EH (cell line): ENCODE measurements around the gene MED12.

ENCODE experiments used
- DNase-seq: peaks from one replicate; pipeline ENCODE4 v3.0.0-alpha.2; 2015; ENCODE audit warnings: low read depth

MED12 gene

DNA sequence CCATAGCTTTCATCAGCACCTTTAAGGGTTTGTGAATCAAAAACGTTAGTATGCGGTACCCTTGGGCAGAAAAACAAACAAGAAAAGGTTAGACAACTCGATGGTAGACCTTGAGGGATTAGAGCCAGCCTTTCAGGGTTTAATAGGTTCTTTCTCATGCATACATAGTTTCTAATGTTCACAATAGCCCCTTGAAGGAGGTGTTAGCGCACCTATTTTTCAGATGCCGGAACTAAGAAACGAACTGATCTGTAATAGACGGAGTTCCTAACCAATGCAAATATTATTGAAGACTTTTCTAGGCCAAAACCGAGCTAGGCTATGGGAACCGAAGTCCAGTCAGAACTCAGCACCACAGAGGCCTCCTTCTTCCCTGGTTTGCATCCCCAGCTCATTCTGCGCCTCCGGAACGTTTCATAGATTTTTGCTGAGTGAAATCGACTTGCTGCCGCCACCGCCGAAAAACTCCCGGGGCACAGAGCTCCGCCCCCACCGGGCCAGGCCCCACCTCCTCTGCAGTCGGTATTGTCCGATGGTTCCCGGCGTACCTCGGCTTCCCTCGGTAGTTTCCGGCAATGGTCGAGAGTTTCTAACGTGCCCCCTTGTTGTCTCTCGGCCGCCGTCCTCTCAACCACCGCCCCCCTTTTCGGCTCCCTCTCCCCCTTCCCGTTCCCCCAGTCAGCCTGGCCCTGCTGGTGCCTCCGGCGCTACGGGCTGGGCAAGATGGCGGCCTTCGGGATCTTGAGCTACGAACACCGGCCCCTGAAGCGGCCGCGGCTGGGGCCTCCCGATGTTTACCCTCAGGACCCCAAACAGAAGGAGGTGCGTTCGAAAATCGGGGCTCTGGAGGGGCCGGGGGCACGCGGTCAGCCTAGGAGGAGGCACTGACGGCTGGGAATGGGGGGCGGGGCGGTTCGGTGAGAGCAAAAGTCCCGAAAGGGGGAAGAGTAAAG, at the start of gene MED12:
Gene MED12, plus strand, starts transcription at position 565 of the 953 bp plus-strand sequence. Its CDS starts 159 bp downstream, at position 724.
- DNase-seq = peak; percentile 85

GRCh38 chrX:71070531-71070930, 47.9 kb upstream of the MED12 start:
- no peak for DNase-seq

GRCh38 chrX:71081330-71082123, 36.9 kb upstream of the MED12 start:
- DNase-seq = peak; percentile 15

GRCh38 chrX:71082124-71082647, 36.2 kb upstream of the MED12 start:
- no peak for DNase-seq

GRCh38 chrX:71082822-71083221, 35.6 kb upstream of the MED12 start:
- DNase-seq = no peak

DNA sequence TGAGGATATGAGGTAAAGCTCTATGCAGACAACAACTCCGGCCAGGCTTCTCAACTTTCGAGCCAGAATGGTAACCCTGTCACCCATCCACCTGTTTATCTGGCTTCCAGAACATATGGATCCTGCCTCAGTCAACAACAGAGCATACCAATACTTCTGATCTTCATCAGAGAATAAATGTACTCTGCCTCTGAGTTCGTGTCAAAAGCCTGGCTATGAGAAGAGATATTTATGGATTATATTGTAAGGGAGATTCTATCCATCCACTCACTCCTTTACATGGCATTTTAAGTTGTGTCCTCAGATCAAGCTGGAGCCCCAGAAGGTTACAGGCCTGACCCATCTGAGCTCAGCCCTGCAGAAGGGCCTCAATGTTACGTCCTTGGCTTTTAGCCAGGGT, 32.5 kb upstream of the MED12 start:
- DNase-seq = no peak

GRCh38 chrX:71091263-71091662, 27.1 kb upstream of the MED12 start:
- no peak for DNase-seq

DNA sequence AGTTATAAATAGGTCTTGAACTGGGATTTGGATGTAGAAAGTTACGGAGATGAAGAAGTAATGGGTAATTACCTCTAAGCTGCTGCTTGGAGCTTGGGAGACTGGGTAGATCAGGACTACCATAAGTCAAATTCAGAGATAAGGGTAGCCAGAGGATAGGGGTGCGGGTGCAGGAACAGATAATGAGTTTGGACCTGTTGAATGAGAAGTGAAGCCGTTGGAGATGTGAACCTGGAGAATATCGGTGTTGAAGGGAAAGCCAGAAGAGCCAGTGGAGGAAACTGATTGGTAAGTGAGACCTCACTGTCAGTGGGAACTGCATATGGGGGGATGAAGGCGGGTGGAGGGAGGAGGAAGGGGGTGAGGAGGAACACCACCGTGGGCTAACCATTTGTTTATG, 23.4 kb upstream of the MED12 start:
- no peak for DNase-seq

DNA sequence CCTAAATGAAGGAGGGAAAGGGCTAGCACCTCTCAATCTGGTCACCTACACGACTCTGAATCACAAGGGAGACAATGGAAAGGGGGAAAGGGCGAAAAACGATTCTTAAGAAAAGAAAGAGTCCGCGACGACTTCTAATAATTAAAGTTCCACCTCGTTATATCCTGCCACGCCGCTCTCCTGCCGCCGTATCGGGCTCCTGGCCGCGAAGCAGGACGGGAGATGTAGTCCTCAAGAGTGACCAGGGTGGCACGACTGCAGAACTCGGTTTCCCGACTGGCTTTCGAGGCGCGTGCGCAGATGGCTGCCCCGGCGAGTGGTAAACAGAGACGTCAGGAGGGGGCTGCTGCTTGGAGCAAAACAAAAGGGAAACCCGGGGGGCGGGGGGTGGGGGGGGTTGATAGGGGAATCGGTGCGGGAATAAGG, 22.8 kb upstream of the MED12 start, which contains the start of gene FOXO4:
Gene FOXO4, plus strand, starts transcription at position 297 of the 426 bp plus-strand sequence. CDS start 678 bp downstream, outside the sequence.
- peak; percentile 86 for DNase-seq

- DNase-seq = peak; percentile 54
Observed at GRCh38 chrX:71095981-71096759, 22.2 kb upstream of the MED12 start.

DNA sequence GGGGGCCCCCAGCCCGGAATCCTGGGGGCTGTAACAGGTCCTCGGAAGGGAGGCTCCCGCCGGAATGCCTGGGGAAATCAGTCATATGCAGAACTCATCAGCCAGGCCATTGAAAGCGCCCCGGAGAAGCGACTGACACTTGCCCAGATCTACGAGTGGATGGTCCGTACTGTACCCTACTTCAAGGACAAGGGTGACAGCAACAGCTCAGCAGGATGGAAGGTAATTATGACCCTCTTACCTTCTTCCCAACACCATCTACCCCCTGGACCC, 21.7 kb upstream of the MED12 start:
- no peak for DNase-seq

DNA sequence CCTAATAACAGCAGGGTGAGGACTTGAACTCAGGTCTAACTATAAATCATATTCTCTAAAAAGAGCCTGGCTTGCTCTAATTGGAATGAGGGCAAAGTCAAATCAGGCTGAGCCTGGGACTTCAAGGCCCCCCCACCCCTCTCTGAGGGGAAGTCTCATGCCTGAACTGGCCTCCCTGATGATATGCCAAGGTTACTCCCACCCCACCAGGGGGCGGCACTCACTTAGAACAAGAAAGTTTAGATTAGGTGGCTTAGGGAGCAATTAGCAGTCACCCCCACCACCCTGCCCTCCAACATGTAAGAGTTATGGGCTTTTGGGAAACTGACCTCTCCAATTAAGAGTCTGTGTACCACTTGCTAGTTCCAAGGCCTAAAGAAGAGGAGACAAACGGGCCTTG, 20.1 kb upstream of the MED12 start:
- DNase-seq = peak; percentile 56

DNA sequence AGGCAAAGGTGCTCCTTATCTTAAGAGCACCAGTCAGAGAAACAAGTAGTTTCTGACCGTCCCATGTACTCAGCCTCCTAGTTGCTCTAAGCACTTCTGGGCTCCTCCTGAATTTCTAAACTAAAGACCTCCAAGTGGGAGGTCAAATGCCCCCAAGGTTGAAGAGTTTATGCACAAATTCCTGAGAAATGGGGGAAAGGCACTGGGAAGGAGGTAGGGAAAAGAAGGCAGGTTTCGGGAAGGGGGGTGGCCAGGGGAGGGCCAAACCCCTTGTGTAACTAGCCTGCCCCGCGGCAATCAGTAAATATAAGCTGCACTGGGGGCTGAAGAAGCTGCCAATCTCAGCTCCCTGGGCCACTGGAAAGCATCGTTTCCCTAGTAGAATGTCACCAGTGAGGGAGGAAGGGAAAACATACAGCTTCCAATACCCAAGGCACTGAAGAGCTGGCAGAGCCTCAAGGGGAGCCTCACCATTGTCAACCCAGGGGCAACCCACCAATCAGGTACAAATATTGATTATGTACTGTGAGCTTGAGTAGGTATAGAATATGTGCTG, 19.4 kb upstream of the MED12 start:
- no peak for DNase-seq

DNA sequence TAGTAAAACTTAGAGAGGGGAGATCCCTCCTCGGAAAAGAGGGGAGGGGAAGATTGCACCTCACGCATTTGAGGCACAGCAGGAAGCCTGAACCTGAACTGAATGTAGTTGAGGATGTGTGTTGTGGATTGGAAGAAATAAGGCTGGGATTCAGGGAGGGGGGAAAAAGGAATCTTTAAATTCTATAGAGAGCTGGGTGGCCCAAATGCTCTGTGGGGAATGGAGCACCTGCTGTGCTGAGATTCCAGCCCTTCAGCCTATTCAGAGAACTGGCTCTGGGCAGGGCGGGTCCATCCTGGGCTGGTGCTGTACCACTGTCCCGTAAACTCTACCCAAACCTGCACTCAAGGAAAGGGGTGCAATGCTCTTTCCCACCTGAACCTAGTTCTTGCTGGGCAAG, 18.7 kb upstream of the MED12 start:
- DNase-seq = no peak

DNA sequence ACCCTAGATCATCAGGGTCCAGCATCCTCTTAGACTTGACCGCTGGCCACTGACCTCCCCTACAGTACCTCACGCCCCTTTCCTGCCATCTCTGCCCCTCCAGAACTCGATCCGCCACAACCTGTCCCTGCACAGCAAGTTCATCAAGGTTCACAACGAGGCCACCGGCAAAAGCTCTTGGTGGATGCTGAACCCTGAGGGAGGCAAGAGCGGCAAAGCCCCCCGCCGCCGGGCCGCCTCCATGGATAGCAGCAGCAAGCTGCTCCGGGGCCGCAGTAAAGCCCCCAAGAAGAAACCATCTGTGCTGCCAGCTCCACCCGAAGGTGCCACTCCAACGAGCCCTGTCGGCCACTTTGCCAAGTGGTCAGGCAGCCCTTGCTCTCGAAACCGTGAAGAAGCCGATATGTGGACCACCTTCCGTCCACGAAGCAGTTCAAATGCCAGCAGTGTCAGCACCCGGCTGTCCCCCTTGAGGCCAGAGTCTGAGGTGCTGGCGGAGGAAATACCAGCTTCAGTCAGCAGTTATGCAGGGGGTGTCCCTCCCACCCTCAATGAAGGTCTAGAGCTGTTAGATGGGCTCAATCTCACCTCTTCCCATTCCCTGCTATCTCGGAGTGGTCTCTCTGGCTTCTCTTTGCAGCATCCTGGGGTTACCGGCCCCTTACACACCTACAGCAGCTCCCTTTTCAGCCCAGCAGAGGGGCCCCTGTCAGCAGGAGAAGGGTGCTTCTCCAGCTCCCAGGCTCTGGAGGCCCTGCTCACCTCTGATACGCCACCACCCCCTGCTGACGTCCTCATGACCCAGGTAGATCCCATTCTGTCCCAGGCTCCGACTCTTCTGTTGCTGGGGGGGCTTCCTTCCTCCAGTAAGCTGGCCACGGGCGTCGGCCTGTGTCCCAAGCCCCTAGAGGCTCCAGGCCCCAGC, 17.6 kb upstream of the MED12 start:
- DNase-seq = no peak

- no peak for DNase-seq
Observed at GRCh38 chrX:71102292-71102691, 16.1 kb upstream of the MED12 start.

DNA sequence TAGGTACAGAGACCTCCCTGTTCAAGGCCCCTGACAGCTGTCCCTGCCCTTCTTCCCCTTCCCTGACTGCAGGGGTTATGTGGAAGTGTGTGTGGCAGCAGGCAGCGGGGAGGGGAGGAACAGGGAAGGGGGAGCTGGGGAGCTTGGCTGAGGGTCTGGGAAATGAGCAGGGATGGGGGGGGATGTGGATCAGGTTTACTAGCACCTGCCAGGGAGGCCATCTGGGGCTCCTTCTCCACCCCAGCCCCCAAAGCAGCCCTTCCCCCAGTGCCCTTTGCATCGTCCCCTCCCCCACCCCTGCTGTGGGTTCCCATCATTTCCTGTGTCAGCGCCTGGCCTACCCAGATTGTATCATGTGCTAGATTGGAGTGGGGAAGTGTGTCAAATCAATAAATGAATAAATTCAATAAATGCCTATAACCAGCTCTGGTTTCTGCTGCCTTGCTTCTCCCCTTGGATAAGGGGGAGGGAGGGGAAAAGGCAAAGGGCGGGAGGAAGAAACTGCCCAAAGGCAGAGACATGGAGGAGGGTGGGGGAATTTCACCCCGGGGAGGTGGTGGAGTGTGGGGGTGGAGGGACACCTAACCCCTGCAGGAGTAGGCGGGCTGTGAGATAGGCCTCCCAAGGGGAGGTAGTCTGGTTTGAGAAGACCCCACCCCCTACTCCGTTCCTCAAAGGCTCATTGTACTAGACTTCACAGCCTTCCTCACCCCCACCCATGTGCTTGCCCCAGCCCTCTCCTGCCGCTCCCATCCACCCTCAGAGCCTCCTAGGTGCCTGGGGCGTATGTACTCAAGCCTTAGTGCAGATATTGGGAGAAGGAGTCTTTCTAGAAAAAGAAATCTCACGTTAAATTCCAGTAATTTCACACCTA, 15.0 kb upstream of the MED12 start:
- DNase-seq = peak; percentile 10

GRCh38 chrX:71105628-71106027, 12.8 kb upstream of the MED12 start:
- no peak for DNase-seq

DNA sequence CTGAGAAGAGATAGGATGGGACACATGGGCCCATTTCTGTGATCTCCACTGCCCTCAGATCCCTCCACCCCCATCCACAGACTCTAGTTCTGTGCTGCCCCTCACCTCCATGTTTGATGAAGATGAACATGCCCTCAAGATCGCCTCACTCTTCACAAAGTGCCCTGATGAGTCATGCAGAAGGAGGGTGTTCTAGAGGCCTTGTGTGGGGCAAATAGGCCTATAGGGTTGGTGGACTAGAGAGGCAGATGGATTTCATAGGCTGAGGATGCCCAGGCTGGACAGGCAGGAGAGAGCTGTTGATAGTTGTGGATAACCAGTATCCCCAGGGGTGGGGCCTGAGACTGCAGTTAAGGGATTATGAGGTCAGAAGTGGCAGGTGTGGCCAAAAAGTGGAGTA, 12.0 kb upstream of the MED12 start, which contains the start of gene CXorf65:
Gene CXorf65, minus strand, starts transcription at position 314 of the 400 bp plus-strand sequence. Its CDS starts 184 bp downstream, at position 130.
- no peak for DNase-seq
